Measurements from ENCODE around the gene KIF1A.

The KIF1A gene

DNA sequence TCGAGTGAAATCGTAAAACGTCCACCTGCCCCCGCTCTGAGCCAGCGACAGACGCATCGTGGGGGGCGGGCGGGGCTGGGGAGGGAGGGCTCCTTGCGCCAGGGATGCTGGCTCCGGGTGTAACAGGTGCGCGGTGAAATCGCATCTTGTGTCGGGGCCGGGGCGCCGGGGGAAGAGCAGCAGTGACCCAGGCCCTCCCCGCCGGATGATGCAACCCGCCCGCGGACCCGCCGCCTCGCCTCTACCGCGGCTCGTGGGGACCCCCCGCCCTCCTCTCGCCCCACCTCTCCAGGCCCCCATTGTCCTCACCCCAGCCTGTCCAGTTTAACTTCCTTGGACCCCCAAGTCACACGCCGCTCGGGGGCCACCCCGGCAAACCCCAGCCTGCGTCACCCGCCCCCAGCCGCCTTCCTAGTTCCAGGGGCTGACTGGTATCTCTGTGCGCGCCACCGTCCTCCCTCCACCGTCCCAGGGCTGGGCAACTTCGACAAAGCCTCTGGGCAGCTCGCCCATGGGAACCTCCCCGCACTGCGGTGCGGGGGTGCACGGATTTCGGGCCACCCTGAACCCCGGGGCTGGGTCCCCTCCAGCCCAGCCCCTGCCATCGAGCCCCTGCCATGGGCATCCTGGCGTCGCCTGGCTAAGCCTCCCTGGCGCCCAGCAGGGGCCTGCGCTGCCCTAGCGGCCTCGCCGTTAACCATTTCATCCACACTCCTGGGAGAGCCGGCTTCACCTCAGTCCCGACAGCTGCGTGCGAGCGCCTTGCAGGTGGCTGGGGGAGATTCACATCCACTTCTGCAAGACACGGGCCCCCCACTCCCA is 799 bp upstream of the KIF1A start:
- peak; percentile 47 for DNase-seq (ENCODE audit: low spot score)

GRCh38 chr2:240819126-240819857 is 727 bp downstream of the KIF1A start:
- no peak for DNase-seq (ENCODE audit: low spot score)

- peak; percentile 58 for DNase-seq (ENCODE audit: low spot score)
Observed at GRCh38 chr2:240818293-240819125, 1.5 kb downstream of the KIF1A start.

DNA sequence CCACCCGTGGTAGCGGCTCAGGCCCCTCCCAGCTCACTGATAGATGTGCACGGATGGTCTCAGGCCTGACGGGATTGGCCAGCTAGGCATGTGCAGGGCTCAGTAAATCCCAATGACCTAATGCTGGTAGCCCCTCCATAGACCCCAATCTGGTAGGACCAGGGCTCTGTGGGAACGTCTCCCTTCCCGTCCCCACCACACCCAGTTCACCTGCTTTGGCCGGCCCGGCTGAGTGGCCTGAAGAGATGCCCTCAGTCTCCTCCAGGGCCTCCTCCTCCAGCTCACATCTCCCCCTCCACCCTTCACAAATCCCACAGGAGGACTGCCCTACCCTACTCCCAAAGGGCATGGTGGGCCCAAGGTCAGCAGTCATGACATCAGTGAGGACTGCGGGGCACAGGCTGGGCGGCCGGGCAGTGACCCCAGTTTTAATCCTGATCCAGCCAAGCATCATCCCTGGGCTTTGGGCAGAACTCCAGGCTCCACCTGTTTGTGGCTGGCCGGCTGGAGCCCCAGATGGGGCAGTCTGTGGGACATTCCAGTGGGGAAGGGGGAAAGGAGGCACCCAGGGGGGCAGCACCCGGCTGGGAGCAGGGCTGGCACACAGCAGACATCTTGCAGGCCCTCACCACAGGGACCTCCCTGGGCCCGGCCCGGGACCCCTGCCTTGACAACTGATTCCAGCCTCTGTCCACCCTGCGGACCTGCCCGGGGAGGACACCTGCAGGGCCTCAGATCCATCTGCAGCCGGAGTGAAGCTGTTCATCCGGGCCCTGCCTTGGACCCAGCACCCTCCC is 2.3 kb downstream of the KIF1A start:
- DNase-seq (ENCODE audit: low spot score), result no peak

DNA sequence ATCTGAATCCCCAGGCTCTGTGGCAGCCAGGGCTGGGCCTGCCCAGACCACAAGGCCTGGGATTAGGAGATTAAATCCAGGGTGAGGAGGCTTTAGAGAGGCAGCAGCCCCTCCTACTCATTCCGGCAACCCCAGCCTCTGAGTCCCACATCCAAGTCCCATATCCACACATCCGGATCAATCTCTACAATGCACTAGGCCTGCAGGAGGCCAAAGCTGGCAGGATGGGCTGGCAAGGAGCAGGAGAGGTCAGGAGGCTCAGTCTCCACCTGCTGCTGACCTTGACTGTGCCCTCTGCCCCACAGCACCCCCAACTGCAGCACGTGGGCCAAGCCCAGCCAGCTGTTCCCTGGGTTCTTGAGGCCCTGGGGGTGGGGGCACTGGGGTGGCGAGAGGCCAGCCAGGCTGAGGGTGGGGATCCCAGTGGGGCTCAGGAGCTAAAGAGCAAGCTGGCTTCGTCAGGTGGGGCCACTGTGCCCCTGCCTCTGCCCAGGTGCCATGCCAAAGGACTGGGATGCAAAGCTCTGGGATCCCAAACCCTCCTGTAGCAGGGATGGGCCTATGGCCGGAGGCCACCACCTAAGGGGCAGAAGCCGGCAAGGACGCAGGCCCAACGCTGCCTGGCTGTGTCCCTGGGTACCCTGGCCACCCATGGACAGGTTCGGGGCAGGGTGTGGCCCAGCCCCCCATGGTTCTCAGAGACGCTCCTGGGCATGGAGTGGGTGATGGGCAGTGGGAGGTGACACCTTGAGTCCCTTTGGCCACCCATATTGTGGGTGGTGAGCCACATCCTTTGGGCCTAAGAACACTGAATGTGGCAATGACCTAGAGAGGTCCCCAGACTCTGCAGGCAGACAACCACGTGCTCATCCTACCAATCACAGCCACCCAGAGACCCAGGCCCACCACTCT is 3.2 kb downstream of the KIF1A start:
- DNase-seq (ENCODE audit: low spot score), result no peak

DNA sequence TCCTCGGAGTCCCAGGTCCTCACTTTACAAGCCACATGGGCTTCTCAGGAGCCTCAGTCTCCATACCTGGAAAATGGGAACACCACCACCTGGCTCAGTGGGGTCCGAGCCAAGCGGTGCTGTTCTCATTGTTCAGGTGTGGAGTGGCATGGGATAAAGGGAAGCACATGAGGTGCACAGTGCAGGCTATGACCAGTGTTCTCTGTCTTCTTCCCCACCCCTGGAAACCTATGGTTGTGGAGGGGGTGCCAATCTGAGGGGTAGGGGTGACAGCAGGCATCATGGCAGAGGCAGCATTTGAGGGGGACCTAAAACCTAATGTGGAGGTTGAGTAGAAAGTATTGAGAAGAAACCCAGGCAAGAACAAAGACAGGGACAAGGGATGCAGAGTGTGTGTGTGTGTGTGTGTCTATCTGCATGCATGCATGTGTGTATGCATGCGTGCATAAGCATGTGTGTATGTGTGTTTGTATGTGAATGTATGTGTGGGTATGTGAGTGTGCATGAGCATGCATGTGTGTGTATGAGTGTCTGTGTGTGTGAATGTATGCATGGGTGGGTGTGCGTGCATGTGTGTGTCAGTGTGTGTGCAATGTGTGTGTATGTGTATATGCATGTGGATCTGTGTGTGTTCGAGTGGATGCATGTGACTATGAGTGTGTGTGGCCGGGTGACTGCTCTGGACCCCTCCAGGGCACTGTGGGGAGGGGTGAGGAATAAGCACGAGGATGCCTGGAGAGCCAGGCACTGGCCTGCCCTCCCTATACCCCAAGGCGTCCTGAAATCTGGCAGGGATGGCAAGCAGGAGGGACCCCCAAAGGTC is 4.0 kb downstream of the KIF1A start:
- no peak for DNase-seq (ENCODE audit: low spot score)

- no peak for DNase-seq (ENCODE audit: low spot score)
Observed at GRCh38 chr2:240814946-240815760, 4.9 kb downstream of the KIF1A start.

- no peak for DNase-seq (ENCODE audit: low spot score)
Observed at GRCh38 chr2:240814280-240814679, 5.7 kb downstream of the KIF1A start.

GRCh38 chr2:240813231-240813921 is 6.6 kb downstream of the KIF1A start:
- DNase-seq (ENCODE audit: low spot score), result no peak

- no peak for DNase-seq (ENCODE audit: low spot score)
Observed at GRCh38 chr2:240812721-240813120, 7.3 kb downstream of the KIF1A start.

GRCh38 chr2:240812301-240812680 is 7.7 kb downstream of the KIF1A start:
- DNase-seq (ENCODE audit: low spot score), result no peak

DNA sequence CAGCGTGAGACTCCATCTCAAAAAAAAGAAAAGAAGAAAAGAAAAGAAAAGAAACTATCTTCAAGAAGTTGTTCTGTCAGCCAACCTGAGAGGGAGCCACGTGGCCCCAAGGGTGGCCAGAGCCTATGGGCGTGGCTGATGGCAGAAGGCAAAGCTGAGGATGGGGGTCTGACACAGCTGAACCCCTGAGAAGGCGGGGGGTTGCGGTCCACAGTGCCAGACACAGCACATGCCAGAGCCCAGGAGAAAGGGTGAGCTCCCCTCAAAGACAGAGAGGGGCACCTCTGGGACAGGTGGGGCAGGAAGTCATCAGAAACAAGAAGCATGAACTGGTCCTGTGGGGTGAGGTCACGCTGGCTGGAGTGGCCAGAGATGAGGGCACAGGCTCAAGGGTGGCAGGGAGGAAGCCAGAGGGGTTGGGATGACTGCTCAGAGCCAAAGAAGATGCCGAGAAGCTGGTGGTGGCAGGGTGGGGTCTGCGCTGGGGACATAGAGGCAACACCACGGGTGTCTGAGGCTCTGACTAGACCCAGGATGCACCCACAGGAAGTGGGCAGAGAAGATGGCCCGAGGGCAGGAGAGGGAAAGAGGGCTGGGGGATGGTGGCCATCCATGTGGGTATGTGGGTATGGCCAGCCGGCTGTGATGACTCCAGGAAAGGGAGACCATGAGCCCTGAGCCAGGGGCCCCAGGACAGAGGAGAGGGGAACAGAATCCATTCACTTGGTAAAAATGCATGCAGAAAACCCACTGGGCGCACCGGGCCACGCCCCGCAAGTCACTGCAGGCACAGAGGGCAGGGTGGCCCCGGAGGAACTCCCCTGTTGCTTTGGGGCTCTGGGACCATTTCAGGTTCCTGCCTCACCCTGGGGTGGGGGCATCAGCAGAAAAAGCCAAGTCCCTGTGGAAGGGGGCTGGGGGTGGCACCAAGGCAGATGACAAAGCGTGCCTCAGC is 8.4 kb downstream of the KIF1A start:
- DNase-seq (ENCODE audit: low spot score), result no peak

DNA sequence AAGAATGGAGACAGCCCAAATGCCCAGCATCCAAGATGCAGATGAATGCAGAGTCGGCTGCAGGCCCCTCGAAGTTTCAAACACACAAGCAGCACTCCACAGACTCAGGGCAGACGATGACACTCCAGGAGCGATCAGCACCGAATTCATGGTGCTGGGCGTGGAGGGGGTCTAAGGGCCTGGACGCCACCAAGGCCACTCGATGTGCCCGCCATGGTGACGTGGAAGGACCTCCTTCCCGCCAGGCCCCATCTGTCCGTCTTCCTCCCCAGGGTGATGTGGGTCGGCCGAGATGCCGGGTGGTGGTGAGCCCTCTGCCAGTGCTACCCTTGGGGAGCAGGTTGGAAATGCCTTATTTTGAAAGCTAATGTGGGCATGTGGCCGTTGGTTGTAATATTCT is 9.4 kb downstream of the KIF1A start:
- no peak for DNase-seq (ENCODE audit: low spot score)

DNA sequence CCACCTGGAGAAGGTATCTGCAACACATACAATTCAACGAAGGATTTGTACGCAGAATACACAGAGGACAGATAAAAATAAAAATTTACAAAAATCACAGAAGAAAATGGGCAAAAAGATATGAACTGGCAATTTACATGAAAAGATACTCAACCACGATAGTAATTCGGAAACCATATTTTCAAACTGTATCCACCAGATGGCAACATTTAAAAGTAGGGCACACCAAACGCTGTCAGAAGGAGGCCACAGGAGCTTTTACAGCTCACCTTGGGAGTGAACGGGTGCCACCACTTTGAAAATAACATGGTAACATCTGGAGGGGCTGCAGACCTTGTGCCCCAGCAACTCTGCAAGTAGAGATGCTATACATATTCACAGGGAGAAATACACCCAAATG is 9.8 kb downstream of the KIF1A start:
- no peak for DNase-seq (ENCODE audit: low spot score)

DNA sequence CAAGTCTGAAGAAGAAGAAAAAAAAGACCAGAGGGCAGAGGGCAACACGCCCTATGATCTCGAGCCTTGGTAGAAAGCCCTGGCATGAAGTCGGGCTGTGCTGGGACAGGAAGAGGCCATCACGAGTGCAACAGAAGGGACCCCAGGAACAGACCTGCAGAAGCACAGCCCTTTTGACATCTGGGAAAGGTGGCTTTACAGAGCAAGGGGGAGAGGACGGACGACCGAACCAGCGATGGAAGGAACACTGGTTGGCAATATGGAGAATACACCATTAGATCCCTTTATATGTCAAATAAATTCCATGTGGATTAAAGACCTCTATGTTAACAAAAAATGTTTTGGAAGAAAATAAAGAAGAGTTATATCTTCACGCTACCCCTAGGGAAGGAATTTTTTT is 10.7 kb downstream of the KIF1A start:
- no peak for DNase-seq (ENCODE audit: low spot score)

DNA sequence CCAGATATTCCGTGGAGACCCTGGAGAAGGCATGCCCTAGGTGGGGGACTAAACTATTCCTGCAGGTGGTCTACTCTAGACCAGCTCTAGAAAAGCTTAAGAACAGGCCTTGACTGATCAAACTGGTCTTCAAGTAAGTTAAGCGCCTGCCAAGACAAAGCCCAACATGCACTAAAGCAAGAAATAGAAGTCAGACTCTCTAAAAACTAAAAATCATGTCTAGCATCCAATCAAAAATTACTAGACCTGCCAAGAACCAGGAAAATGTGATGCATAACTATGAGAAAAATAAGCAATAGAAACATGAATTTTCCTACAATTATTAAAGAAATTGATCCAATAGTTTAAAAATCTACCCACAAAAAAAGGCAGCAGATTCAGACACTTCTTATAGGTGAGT is 13.6 kb downstream of the KIF1A start:
- DNase-seq (ENCODE audit: low spot score), result no peak

DNA sequence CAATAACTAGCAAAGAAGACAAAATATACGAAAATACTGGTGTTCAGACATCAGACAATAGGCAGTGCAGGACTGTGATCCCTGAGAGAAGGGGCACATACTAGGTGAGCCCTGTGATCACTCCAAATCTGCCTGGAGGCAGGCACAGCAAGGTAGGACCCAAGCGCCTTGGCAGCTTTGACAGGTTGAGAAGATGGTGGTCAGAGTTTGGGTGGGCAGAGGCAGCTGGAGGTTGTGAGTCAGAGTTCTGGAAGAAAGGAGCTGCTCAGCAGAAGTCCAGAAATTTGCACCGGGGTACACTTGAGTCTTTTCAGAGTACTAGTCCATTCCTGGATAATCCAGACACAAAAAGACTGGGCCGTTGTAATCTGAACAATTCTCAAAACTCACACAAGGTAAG is 14.0 kb downstream of the KIF1A start:
- DNase-seq (ENCODE audit: low spot score), result no peak

Data from putamen (tissue), 1 donor.